ENCODE data around the gene TEF.
"Not testable (repeated sequence)": the region's sequence is repeated elsewhere in the genome, so short reads cannot be mapped to it uniquely, and the experiment has no call there.

The TEF gene

GRCh38 chr22:41429232-41429950, 47.6 kb downstream of the TEF start:
- no peaks in the 10 kb centered on the region for H3K27me3 ChIP-seq (ENCODE audit: control insufficient read depth, insufficient read depth, low read length)

DNA sequence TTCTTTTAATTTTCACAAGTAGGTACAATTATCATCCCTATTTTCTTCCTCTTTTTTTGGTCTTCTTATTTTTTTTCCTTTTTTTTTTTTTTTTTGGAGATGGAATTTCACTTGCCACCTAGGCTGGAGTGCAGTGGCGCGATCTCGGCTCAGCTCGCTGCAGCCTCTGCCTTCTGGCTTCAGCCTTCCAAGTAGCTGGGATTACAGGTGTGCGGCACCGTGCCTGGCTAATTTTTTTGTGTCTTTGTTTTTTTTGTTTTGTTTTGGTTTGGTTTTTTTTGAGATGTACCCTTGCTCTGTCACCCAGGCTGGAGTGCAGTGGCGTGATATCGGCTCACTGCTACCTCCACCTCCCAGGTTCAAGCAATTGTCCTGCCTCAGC, 48.2 kb downstream of the TEF start:
- H3K9me3 ChIP-seq (ENCODE audit: control insufficient read depth, insufficient read depth, low read length): no peaks in the 10 kb centered on the region
- no peak overlapping the region for H3K4me3 ChIP-seq (ENCODE audit: low read depth, low read length)
- no peaks in the 10 kb centered on the region for H3K27me3 ChIP-seq (ENCODE audit: control insufficient read depth, insufficient read depth, low read length)
- no peak overlapping the region for H3K27ac ChIP-seq (ENCODE audit: low read depth, low read length)
- H3K36me3 ChIP-seq (ENCODE audit: control insufficient read depth, insufficient read depth, low read length): peaks cover 19% of the 10 kb centered on the region
- no peaks in the 10 kb centered on the region for H3K4me1 ChIP-seq (ENCODE audit: control insufficient read depth, insufficient read depth, low read length)
- H3K9ac ChIP-seq (ENCODE audit: low read depth, low read length): no peak overlapping the region

More at GRCh38 chr22:41429232-41429950, 47.6 kb downstream of the TEF start:
- H3K9ac ChIP-seq (ENCODE audit: low read depth, low read length): no peak overlapping the region
- H3K36me3 ChIP-seq (ENCODE audit: control insufficient read depth, insufficient read depth, low read length): peaks cover 14% of the 10 kb centered on the region; the same call in 1 of the 2 replicates
- H3K4me3 ChIP-seq (ENCODE audit: low read depth, low read length): no peak overlapping the region
- no peaks in the 10 kb centered on the region for H3K4me1 ChIP-seq (ENCODE audit: control insufficient read depth, insufficient read depth, low read length)
- no peaks in the 10 kb centered on the region for H3K9me3 ChIP-seq (ENCODE audit: control insufficient read depth, insufficient read depth, low read length)
- peak overlapping the region; percentile 14 for H3K27ac ChIP-seq (ENCODE audit: low read depth, low read length)

GRCh38 chr22:41431656-41432055, 49.9 kb downstream of the TEF start:
- Histone ChIP-seq H3K4me3 (ENCODE audit: low read depth, low read length) (no peak overlapping the region), H3K4me1 (ENCODE audit: control insufficient read depth, insufficient read depth, low read length) (no peaks in the 10 kb centered on the region), H3K9me3 (ENCODE audit: control insufficient read depth, insufficient read depth, low read length) (no peaks in the 10 kb centered on the region), H3K36me3 (ENCODE audit: control insufficient read depth, insufficient read depth, low read length) (peaks cover 36% of the 10 kb centered on the region), H3K27ac (ENCODE audit: low read depth, low read length) (no peak overlapping the region), H3K9ac (ENCODE audit: low read depth, low read length) (no peak overlapping the region), H3K27me3 (ENCODE audit: control insufficient read depth, insufficient read depth, low read length) (no peaks in the 10 kb centered on the region)

GRCh38 chr22:41433480-41433879, 51.7 kb downstream of the TEF start:
- not testable (repeated sequence) for H3K4me1 ChIP-seq (ENCODE audit: control insufficient read depth, insufficient read depth, low read length); H3K4me3 ChIP-seq (ENCODE audit: low read depth, low read length); H3K9me3 ChIP-seq (ENCODE audit: control insufficient read depth, insufficient read depth, low read length); H3K27ac ChIP-seq (ENCODE audit: low read depth, low read length); H3K9ac ChIP-seq (ENCODE audit: low read depth, low read length); H3K27me3 ChIP-seq (ENCODE audit: control insufficient read depth, insufficient read depth, low read length)
- H3K36me3 ChIP-seq (ENCODE audit: control insufficient read depth, insufficient read depth, low read length): peaks cover 50% of the 10 kb centered on the region

- not testable (repeated sequence) for H3K4me3 ChIP-seq (ENCODE audit: low read depth, low read length); H3K27ac ChIP-seq (ENCODE audit: low read depth, low read length); H3K9ac ChIP-seq (ENCODE audit: low read depth, low read length); H3K27me3 ChIP-seq (ENCODE audit: control insufficient read depth, insufficient read depth, low read length); H3K4me1 ChIP-seq (ENCODE audit: control insufficient read depth, insufficient read depth, low read length); H3K9me3 ChIP-seq (ENCODE audit: control insufficient read depth, insufficient read depth, low read length)
- peaks cover 60% of the 10 kb centered on the region for H3K36me3 ChIP-seq (ENCODE audit: control insufficient read depth, insufficient read depth, low read length)
These were observed 52.7 kb downstream of the TEF start for GRCh38 chr22:41434361-41435003.

DNA sequence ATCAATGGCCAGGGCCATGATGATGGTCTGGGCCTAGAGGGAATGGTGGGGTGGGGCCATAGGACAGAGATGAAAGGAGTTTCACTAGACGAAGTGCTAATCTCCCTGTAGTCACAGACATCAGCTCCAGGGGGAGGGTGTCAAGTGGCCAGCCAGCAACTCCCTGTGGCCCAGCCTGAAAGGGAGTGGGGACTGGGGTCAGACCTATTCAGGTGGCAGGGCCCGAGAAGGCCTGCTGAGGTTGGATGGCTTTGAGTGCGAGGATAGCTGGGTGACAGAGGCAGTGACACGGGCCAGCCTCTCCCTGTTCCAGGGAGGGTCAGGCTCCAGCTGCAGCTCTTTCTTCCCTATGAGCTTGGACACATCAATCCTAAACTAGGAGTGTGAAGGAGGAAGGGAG, 53.8 kb downstream of the TEF start:
- Histone ChIP-seq H3K9ac (ENCODE audit: low read depth, low read length) (no peak overlapping the region), H3K4me3 (ENCODE audit: low read depth, low read length) (no peak overlapping the region), H3K36me3 (ENCODE audit: control insufficient read depth, insufficient read depth, low read length) (peaks cover 66% of the 10 kb centered on the region), H3K27me3 (ENCODE audit: control insufficient read depth, insufficient read depth, low read length) (no peaks in the 10 kb centered on the region), H3K4me1 (ENCODE audit: control insufficient read depth, insufficient read depth, low read length) (no peaks in the 10 kb centered on the region), H3K9me3 (ENCODE audit: control insufficient read depth, insufficient read depth, low read length) (no peaks in the 10 kb centered on the region), H3K27ac (ENCODE audit: low read depth, low read length) (no peak overlapping the region)

DNA sequence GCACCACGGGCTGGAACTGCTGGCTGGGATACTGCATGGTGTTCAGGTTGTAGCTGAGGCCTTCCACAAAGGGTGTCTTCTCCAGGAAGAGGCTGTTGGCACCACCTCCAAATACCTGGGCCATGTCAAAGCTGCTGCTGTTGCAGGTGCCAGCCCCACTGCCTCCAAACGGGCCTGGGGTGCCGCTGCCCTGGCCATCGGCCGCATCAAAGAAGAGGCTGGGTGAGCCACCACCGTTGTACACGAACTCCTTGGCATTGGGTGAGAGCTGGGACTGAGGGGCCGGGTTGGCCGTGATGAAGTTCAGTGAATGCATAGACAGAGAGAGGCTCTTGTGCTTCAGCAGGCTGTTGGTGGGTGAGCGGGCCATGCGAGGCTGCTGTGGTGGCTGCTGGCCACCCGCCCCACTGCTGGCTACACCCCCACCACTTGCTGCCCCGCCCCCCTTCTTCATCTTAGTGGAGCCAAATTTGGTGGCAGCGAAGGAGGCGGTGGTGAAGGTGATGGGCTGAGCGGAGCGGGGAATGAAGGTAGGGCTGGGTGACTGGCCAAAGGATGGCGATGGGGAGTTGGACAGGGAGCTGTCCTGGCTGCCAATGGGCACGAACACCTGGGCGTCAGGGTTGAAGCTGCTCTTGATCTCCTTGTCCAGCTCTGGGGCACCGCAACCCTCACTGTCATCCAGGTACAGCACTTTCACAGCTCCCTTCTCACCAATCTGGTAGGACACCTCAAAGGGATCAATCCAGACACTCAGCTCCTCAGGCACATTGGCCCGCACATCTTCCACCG, 54.8 kb downstream of the TEF start:
- no peak overlapping the region for H3K4me3 ChIP-seq (ENCODE audit: low read depth, low read length)
- H3K27me3 ChIP-seq (ENCODE audit: control insufficient read depth, insufficient read depth, low read length): no peaks in the 10 kb centered on the region
- no peak overlapping the region for H3K27ac ChIP-seq (ENCODE audit: low read depth, low read length)
- no peaks in the 10 kb centered on the region for H3K4me1 ChIP-seq (ENCODE audit: control insufficient read depth, insufficient read depth, low read length)
- no peak overlapping the region for H3K9ac ChIP-seq (ENCODE audit: low read depth, low read length)
- peaks cover 75% of the 10 kb centered on the region for H3K36me3 ChIP-seq (ENCODE audit: control insufficient read depth, insufficient read depth, low read length)
- no peaks in the 10 kb centered on the region for H3K9me3 ChIP-seq (ENCODE audit: control insufficient read depth, insufficient read depth, low read length)

- no peak overlapping the region for H3K27ac ChIP-seq (ENCODE audit: low read depth, low read length)
- no peaks in the 10 kb centered on the region for H3K27me3 ChIP-seq (ENCODE audit: control insufficient read depth, insufficient read depth, low read length)
- no peaks in the 10 kb centered on the region for H3K9me3 ChIP-seq (ENCODE audit: control insufficient read depth, insufficient read depth, low read length)
- H3K4me3 ChIP-seq (ENCODE audit: low read depth, low read length): no peak overlapping the region
- H3K4me1 ChIP-seq (ENCODE audit: control insufficient read depth, insufficient read depth, low read length): no peaks in the 10 kb centered on the region
- peaks cover 79% of the 10 kb centered on the region for H3K36me3 ChIP-seq (ENCODE audit: control insufficient read depth, insufficient read depth, low read length)
- no peak overlapping the region for H3K9ac ChIP-seq (ENCODE audit: low read depth, low read length)
These were observed 55.5 kb downstream of the TEF start for GRCh38 chr22:41437198-41437597.

DNA sequence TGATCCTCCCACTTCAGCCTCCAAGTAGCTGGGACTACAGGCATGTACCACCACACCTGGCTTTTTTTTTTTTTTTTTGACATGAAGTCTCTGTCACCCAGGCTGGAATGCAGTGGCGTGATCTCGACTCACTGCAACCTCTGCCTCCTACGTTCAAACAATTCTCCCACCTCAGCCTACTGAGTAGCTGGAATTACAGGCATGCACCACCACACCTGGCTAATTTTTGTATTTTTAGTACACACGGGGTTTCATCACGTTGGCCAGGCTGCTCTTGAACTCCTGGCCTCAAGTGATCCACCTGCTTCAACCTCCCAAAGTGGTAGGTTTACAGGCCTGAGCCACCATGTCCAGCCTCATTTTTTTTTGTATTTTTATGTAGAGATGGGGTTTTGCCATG, 58.8 kb downstream of the TEF start:
- not testable (repeated sequence) for H3K4me1 ChIP-seq (ENCODE audit: control insufficient read depth, insufficient read depth, low read length); H3K27ac ChIP-seq (ENCODE audit: low read depth, low read length); H3K4me3 ChIP-seq (ENCODE audit: low read depth, low read length); H3K9me3 ChIP-seq (ENCODE audit: control insufficient read depth, insufficient read depth, low read length); H3K27me3 ChIP-seq (ENCODE audit: control insufficient read depth, insufficient read depth, low read length); H3K9ac ChIP-seq (ENCODE audit: low read depth, low read length)
- peaks cover 65% of the 10 kb centered on the region for H3K36me3 ChIP-seq (ENCODE audit: control insufficient read depth, insufficient read depth, low read length)

DNA sequence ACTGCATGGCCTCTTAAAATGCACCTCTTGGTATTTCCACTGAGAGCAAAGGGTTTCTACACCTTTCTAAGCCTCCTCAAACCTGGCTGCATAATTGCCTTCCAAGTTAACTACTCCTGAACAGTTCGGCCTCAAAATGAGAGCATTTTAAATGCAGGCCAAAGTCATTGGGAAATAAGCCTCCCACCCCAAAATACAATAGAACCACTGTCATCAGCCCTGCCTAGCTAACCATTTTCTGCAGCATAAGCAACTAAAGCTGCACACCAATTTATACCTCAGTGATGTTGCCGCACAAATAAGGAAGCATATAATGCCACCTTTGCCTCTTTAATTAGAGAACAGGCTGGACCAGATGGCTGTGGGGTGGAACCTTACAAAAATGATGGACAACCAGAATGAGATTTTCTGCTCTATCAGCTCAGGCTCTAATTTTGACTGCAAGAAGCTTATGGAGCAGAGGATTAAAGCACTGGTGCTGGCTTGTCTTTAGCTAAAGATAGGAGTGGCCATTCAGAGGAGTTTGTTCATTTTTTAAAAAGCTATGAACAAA, 60.6 kb downstream of the TEF start:
- Histone ChIP-seq H3K9ac (ENCODE audit: low read depth, low read length) (no peak overlapping the region), H3K4me1 (ENCODE audit: control insufficient read depth, insufficient read depth, low read length) (no peaks in the 10 kb centered on the region; the same call in 1 of the 2 replicates), H3K9me3 (ENCODE audit: control insufficient read depth, insufficient read depth, low read length) (no peaks in the 10 kb centered on the region), H3K36me3 (ENCODE audit: control insufficient read depth, insufficient read depth, low read length) (peaks cover 47% of the 10 kb centered on the region), H3K27ac (ENCODE audit: low read depth, low read length) (no peak overlapping the region), H3K27me3 (ENCODE audit: control insufficient read depth, insufficient read depth, low read length) (no peaks in the 10 kb centered on the region), H3K4me3 (ENCODE audit: low read depth, low read length) (no peak overlapping the region)

All from HUES48 (cell line).